ENCODE measurements around the gene DBR1.

DNA sequence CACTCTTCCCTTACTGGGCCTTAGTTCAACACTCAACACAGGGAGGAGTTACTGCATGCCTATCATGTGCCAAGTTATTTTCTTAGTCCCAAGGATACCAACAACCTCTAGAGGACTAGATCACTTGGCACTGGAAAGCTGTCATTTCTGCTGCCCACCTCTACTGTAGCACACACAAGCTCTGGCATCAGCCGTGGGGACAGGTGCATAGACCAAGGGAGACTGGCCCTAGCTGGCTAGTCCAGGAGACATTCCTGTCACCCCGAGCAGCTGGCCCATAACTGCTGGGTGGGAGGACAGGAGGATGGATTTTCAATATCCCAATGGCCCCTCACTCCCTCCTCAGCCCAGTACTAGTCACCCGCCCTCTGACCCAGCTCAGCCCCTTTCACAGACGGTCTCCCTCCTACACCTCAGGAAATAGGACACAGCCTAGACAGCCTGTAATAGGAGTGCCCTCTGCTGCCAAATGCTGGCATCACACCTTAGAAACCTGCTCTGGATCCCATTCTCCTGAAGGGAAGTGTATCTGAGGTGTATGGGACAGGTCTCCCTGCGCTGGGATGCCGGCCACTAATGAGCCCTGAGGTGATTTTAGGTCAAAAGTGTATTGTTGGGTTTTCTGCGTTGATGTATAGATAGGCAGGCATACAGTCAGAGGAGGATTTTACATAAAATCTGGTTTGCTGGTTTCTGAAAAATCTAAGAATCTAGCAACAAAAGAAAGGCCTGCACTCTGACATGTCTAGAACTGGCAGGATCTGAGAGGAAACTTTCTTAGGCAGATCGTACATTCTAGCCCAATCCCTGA lies 55.9 kb downstream of the DBR1 start:
- TF ChIP-seq POLR2A (IDR thresholded peaks at IDR 0.05; ENCODE audit: low read length) = no peak
- no peak for TF ChIP-seq GATA1 (IDR thresholded peaks at IDR 0.05; ENCODE audit: low read depth, low read length)

Data from erythroblast (primary cell).